H4 (cell line): ENCODE results near the gene SMCP. TPM values are rescaled to one million over a fixed set of nuclear protein-coding genes. Genes with fewer than 3 reads are reported as not detected.
A peak's percentile ranks its signal among the peaks of the same experiment; 100 is the strongest.

ENCODE experiments used
- DNase-seq: peaks from one replicate; pipeline ENCODE4 v3.0.0-alpha.2; 2015; ENCODE audit warnings: low spot score
- total RNA-seq: library from RNA; depleted of rRNA; stranded (reverse); fragments of >200 nt; shearing (Covaris generic); gene quantifications from 2 replicates; pipeline ENCODE4 v1.2.3, GENCODE V29; 2014

Gene SMCP
- total RNA-seq, 1 experiment from 2014 or later: not detected

GRCh38 chr1:152886758-152887409 lies 8.8 kb downstream of the SMCP start:
- DNase-seq: peak; percentile 18

- DNase-seq: no peak
Measured at GRCh38 chr1:152888126-152888525, 10.0 kb downstream of the SMCP start.

DNA sequence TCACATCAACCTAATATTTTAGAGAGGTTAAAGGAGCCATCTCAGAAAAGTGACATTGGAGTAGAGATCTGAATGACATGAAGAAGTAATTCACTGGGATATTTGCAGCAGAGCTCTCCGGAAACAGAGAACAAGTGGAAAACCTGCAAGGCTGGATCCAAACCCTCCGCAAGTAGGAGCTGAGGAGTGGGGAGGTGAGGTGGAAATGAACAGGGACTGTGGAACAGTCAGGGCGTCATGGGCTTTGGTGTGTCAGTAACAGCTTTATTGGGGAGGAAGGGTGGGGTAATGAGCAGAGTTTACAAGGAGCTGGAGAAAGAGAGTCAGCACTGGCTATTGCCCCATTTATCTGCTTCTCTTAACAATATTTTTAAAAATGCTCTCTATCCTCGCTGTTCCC lies 20.9 kb downstream of the SMCP start:
- DNase-seq: no peak

GRCh38 chr1:152899883-152900282 lies 21.8 kb downstream of the SMCP start:
- DNase-seq: no peak

- DNase-seq: no peak
Measured at GRCh38 chr1:152901631-152902030, 23.5 kb downstream of the SMCP start.

DNA sequence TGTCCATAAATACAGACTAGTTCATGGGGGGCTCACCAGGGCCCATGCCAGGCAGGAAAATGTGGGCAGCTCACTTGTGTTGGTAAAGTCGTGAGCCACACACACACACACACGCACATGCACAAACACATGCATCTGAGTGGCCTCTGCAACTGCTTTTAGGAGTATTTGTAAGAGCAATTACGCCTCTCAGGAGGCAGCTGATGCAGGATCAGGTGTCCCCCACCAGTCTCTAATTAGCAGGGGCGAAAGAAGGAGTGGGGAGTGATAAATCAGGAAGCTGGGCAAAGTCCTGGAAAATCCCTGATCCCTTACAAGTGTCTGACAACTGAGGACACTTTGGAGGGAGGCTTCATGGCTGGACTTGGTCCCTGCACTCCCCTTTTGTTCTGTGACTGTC lies 24.5 kb downstream of the SMCP start:
- no peak for DNase-seq

GRCh38 chr1:152904688-152905440 lies 26.7 kb downstream of the SMCP start:
- no peak for DNase-seq

GRCh38 chr1:152906023-152906565 lies 28.0 kb downstream of the SMCP start:
- DNase-seq: peak; percentile 68

GRCh38 chr1:152907686-152908601 lies 29.8 kb downstream of the SMCP start, which contains the start of gene IVL:
TSS of gene IVL (plus strand) at chr1:152908546. CDS start at chr1:152909798, 1,252 bp downstream.
- DNase-seq: no peak

DNA sequence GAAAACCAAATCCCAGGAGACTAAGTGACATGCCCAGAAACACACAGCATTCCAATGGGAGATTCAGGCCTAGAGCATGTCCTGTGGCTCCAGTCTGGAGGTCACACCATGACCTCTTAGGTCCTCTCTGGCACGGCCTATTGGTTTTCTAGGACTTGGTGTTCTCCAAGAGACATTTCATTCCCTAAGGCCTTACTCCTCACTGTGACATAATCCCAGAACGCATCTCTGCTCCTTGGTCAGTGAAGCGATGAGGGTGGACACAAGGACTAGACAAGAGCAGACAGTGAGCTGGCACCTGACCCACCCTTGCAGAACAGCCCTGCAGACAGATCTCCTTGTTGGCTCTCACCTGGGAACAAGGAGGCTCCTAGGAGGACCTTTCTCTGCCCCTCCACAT lies 31.1 kb downstream of the SMCP start:
- no peak for DNase-seq

DNA sequence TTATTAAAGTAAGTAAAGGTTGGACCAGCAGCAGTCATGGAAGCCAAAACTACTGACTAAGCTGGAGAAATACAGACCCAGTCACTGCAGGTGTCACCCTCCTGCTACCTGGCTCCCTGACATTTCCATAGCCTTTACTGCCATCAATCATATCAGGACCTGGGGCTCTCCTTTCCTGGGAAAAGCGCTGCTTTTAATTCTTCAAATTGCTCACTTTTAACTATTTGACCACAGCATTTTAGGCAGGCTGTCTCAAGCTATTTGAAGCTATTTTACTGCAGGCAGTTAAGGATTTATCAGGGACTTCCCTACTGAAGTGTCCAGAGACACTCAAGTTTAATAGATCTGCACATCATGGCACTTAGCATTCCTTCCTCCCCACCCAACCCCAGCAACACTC lies 34.3 kb downstream of the SMCP start:
- no peak for DNase-seq

DNA sequence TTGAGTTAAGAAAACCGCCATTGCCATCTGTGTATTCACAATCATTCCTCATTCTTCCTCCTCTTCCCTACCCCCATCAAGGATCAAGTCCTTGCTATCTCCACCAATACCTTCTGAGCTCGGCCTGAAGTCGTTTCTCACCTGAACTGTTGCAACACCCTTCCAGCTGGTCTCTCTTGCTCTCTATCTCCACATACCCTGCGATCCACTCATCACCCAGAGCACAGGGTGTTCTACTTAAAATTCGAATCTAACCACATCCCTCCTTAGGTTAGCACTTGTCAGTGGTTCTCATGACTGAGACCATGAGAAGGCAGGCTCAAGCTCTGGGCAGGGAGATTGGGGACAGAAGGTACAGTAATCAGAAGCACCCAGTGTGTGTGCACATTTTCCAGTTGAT lies 34.8 kb downstream of the SMCP start:
- no peak for DNase-seq

- DNase-seq: no peak
Measured at GRCh38 chr1:152917794-152918193, 39.7 kb downstream of the SMCP start.

DNA sequence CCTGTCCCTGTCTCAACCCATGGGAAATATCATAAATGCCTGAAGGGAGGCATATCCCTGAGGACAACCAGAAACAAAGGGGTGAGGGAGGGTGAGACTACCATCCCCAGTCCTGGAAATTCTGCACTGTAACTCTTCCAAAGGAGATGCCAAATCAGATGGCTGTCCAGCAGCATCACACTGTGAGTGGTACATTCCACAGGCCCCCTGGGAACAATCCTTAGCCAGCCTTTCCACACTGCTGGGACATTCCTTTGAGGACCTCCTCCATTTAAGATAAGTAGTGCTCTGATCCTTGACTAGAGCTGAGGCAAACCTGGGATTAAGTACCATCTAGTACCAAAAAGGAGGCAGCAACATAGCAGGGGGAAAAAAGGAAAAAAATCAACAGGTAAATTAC lies 40.9 kb downstream of the SMCP start:
- no peak for DNase-seq

GRCh38 chr1:152924191-152924590 lies 46.1 kb downstream of the SMCP start:
- no peak for DNase-seq

DNA sequence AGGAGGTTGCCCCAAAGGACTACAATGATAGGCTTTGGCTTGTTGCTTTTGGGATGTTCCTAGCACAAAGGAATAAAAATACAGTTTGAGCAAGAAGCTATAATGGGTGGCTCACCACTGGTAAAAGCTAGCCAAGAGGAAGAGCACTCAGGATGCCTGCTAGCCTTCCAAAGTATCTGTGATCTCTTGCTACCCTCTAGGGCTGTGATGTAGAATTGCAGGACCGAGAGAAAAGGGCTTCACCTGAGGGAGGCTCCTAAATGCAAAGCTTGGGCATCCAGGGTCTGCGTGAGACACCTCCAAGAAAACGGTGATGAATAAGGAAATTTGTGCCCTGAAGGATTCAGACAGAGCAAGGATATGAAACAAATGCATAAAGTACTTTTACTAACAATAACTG lies 48.0 kb downstream of the SMCP start:
- DNase-seq: no peak

GRCh38 chr1:152928671-152929070 lies 50.5 kb downstream of the SMCP start:
- no peak for DNase-seq

GRCh38 chr1:152932170-152932811 lies 54.2 kb downstream of the SMCP start:
- no peak for DNase-seq

DNA sequence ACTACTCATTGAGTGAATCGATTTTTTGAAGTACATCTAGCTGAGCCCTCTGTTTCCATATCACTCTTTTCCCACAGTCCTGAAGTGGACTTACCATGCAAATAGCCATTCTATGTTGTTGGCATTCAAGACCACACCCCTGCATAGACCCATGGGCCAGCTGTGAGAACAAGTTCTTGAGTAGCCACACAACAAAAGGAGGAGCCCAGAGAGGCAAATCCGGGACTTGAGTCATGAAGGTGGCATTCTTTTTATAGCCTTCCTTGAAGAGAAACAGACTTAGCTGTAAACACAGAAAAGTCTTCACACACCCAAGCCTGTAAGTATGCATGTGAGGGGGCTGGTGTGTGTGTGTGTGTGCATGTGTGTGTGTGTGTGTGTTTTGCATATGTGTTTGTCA lies 55.1 kb downstream of the SMCP start:
- DNase-seq: no peak
